GM23338 (cell line): ENCODE measurements around the gene RAD21L1. TPM values are rescaled to one million over a fixed set of nuclear protein-coding genes. Genes with fewer than 3 reads are reported as not detected.

Experiments
- ATAC-seq: fragments of 200-7000 bp; cut with Tn5 transposase; 3 replicates; pipeline ENCODE4 v1.9.1; 2020
- DNase-seq: peaks from one replicate; pipeline ENCODE4 v3.0.0-alpha.2; 2015; ENCODE audit warnings: low spot score
- H2AFZ ChIP-seq: fragments of 200-600 bp; sonication (generic); 2 replicates; pipeline ENCODE4 v1.8.0; 2016; ENCODE audit warnings: antibody characterized with exemption, mild to moderate bottlenecking, moderate library complexity
- H3F3A ChIP-seq: fragments of 200-600 bp; sonication (generic); replicated peaks from 2 replicates; pipeline ENCODE4 v1.8.0; 2017; ENCODE audit warnings: antibody characterized with exemption, mixed run types, low read depth
- H3K27ac ChIP-seq: fragments of 200-600 bp; sonication (generic); 2 replicates; pipeline ENCODE4 v1.6.1; 2016; ENCODE audit warnings: low read depth
- H3K27me3 ChIP-seq: fragments of 200-600 bp; sonication (generic); 2 replicates; pipeline ENCODE4 v1.8.0; 2016; ENCODE audit warnings: mild to moderate bottlenecking, mixed run types, moderate library complexity; ENCODE audit not compliant: insufficient read depth
- H3K36me3 ChIP-seq: fragments of 200-600 bp; sonication (generic); 2 replicates; pipeline ENCODE4 v1.8.0; 2016; ENCODE audit warnings: mild to moderate bottlenecking; ENCODE audit not compliant: insufficient read depth
- H3K4me1 ChIP-seq: fragments of 200-600 bp; sonication (generic); 2 replicates; pipeline ENCODE4 v1.8.0; 2016; ENCODE audit warnings: mild to moderate bottlenecking, moderate library complexity; ENCODE audit not compliant: insufficient read depth
- H3K4me2 ChIP-seq: fragments of 200-600 bp; sonication (generic); 2 replicates; pipeline ENCODE4 v1.7.1; 2017; ENCODE audit warnings: mixed run types
- H3K4me3 ChIP-seq: fragments of 200-600 bp; sonication (generic); 2 replicates; pipeline ENCODE4 v1.6.1; 2016; ENCODE audit warnings: mixed run types
- H3K79me2 ChIP-seq: fragments of 200-600 bp; sonication (generic); replicated peaks from 2 replicates; pipeline ENCODE4 v1.8.0; 2017; ENCODE audit warnings: mild to moderate bottlenecking; ENCODE audit not compliant: insufficient read depth
- H3K9me2 ChIP-seq: fragments of 200-600 bp; sonication (generic); 2 replicates; pipeline ENCODE4 v1.8.0; 2017; ENCODE audit not compliant: insufficient read depth
- H4K20me1 ChIP-seq: fragments of 200-600 bp; sonication (generic); replicated peaks from 2 replicates; pipeline ENCODE4 v1.8.0; 2017; ENCODE audit warnings: mild to moderate bottlenecking; ENCODE audit not compliant: insufficient read depth
- H3K27ac Mint-ChIP-seq: 2 replicates; pipeline ENCODE4 v1.8.0; 2020; ENCODE audit warnings: inconsistent platforms, mild to moderate bottlenecking, moderate library complexity, mixed read lengths
- H3K27me3 Mint-ChIP-seq: 3 replicates; pipeline ENCODE4 v1.8.0; 2022; ENCODE audit warnings: low read depth, mild to moderate bottlenecking, moderate library complexity, mixed read lengths, inconsistent platforms; ENCODE audit not compliant: insufficient read depth, poor library complexity
- H3K36me3 Mint-ChIP-seq: 3 replicates; pipeline ENCODE4 v1.8.0; 2021; ENCODE audit warnings: low read depth, mild to moderate bottlenecking, inconsistent platforms, moderate library complexity, mixed read lengths
- H3K4me1 Mint-ChIP-seq: 3 replicates; pipeline ENCODE4 v1.8.0; 2020; ENCODE audit warnings: mild to moderate bottlenecking, inconsistent platforms, mixed read lengths
- H3K4me3 Mint-ChIP-seq: 3 replicates; pipeline ENCODE4 v1.8.0; 2021; ENCODE audit warnings: moderate library complexity, mild to moderate bottlenecking, inconsistent platforms, mixed read lengths
- H3K9me3 Mint-ChIP-seq: 3 replicates; pipeline ENCODE4 v1.8.0; 2020; ENCODE audit warnings: moderate library complexity, mild to moderate bottlenecking, inconsistent platforms, mixed read lengths
- EZH2 ChIP-seq: fragments of 200-600 bp; sonication (generic); IDR thresholded peaks from one replicate; pipeline ENCODE4 v1.8.0; 2017; ENCODE audit warnings: antibody characterized with exemption, mild to moderate bottlenecking, low read depth; ENCODE audit not compliant: unreplicated experiment
- EZH2phosphoT487 ChIP-seq: fragments of 200-600 bp; sonication (generic); IDR thresholded peaks from one replicate; pipeline ENCODE4 v1.8.1; 2018; ENCODE audit warnings: antibody characterized with exemption; ENCODE audit not compliant: unreplicated experiment
- NANOG ChIP-seq: IDR thresholded peaks from 2 replicates; pipeline ENCODE4 v1.6.1; 2016; ENCODE audit warnings: antibody characterized with exemption, borderline replicate concordance
- REST ChIP-seq: IDR thresholded peaks from one replicate; pipeline ENCODE4 v1.6.1; 2018; ENCODE audit warnings: antibody characterized with exemption; ENCODE audit not compliant: unreplicated experiment
- polyA plus RNA-seq: library from polyadenylated mRNA; unstranded; fragments of >200 nt; fragmentation: Nextera tagmentation; extraction: Ambion mirVana; gene quantifications from 2 replicates; pipeline ENCODE4 v1.2.1, GENCODE V29; 2016
- total RNA-seq: library from RNA; depleted of rRNA; stranded (reverse); fragments of >200 nt; shearing (Covaris generic); gene quantifications from 2 replicates; pipeline ENCODE4 v1.2.3, GENCODE V29; 2014
- TF ChIP-seq, protein P1 (sequence below): fragments of 250-450 bp; sonication (Bioruptor Pico); IDR thresholded peaks from 2 replicates; pipeline ENCODE4 v1.5.0; 2020; ENCODE audit warnings: mild to moderate bottlenecking, moderate library complexity

Gene RAD21L1
- total and polyA plus RNA-seq, 2 experiments from 2014 or later = 0.10 to 0.95 TPM

DNA sequence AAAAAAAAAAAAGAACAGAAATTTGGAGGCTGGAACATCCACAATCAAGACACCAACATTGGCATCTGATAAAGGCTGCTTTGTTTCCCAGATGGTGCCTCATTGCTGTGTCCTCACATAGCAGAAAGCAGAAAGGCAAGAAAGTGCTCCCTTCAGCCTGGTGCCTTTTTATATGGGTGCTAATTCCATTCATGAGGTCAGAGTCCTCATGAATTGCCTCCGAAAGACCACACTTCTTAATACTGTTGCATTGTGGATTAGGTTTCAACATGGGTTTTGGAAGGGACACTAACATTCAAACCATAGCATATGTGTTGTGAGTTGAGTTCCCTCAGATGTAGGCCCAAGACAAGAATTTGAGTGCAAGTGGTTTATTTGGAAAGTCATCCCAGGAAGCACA is 30.6 kb upstream of the RAD21L1 start:
- Mint-ChIP-seq H3K4me1 (no peaks in the 10 kb centered on the region), H3K27me3 (no peaks in the 10 kb centered on the region), H3K9me3 (no peaks in the 10 kb centered on the region), H3K36me3 (no peaks in the 10 kb centered on the region), H3K4me3 (no peak overlapping the region), H3K27ac (no peak overlapping the region)
- Histone ChIP-seq H3F3A (no peaks in the 10 kb centered on the region), H3K27ac (no peak overlapping the region), H2AFZ (no peak overlapping the region), H3K36me3 (no peaks in the 10 kb centered on the region), H3K4me2 (no peak overlapping the region), H3K4me1 (no peaks in the 10 kb centered on the region), H3K27me3 (no peaks in the 10 kb centered on the region), H3K79me2 (no peaks in the 10 kb centered on the region), H3K4me3 (no peak overlapping the region), H3K9me2 (no peaks in the 10 kb centered on the region), H4K20me1 (no peaks in the 10 kb centered on the region)
- TF ChIP-seq, protein P1, sequence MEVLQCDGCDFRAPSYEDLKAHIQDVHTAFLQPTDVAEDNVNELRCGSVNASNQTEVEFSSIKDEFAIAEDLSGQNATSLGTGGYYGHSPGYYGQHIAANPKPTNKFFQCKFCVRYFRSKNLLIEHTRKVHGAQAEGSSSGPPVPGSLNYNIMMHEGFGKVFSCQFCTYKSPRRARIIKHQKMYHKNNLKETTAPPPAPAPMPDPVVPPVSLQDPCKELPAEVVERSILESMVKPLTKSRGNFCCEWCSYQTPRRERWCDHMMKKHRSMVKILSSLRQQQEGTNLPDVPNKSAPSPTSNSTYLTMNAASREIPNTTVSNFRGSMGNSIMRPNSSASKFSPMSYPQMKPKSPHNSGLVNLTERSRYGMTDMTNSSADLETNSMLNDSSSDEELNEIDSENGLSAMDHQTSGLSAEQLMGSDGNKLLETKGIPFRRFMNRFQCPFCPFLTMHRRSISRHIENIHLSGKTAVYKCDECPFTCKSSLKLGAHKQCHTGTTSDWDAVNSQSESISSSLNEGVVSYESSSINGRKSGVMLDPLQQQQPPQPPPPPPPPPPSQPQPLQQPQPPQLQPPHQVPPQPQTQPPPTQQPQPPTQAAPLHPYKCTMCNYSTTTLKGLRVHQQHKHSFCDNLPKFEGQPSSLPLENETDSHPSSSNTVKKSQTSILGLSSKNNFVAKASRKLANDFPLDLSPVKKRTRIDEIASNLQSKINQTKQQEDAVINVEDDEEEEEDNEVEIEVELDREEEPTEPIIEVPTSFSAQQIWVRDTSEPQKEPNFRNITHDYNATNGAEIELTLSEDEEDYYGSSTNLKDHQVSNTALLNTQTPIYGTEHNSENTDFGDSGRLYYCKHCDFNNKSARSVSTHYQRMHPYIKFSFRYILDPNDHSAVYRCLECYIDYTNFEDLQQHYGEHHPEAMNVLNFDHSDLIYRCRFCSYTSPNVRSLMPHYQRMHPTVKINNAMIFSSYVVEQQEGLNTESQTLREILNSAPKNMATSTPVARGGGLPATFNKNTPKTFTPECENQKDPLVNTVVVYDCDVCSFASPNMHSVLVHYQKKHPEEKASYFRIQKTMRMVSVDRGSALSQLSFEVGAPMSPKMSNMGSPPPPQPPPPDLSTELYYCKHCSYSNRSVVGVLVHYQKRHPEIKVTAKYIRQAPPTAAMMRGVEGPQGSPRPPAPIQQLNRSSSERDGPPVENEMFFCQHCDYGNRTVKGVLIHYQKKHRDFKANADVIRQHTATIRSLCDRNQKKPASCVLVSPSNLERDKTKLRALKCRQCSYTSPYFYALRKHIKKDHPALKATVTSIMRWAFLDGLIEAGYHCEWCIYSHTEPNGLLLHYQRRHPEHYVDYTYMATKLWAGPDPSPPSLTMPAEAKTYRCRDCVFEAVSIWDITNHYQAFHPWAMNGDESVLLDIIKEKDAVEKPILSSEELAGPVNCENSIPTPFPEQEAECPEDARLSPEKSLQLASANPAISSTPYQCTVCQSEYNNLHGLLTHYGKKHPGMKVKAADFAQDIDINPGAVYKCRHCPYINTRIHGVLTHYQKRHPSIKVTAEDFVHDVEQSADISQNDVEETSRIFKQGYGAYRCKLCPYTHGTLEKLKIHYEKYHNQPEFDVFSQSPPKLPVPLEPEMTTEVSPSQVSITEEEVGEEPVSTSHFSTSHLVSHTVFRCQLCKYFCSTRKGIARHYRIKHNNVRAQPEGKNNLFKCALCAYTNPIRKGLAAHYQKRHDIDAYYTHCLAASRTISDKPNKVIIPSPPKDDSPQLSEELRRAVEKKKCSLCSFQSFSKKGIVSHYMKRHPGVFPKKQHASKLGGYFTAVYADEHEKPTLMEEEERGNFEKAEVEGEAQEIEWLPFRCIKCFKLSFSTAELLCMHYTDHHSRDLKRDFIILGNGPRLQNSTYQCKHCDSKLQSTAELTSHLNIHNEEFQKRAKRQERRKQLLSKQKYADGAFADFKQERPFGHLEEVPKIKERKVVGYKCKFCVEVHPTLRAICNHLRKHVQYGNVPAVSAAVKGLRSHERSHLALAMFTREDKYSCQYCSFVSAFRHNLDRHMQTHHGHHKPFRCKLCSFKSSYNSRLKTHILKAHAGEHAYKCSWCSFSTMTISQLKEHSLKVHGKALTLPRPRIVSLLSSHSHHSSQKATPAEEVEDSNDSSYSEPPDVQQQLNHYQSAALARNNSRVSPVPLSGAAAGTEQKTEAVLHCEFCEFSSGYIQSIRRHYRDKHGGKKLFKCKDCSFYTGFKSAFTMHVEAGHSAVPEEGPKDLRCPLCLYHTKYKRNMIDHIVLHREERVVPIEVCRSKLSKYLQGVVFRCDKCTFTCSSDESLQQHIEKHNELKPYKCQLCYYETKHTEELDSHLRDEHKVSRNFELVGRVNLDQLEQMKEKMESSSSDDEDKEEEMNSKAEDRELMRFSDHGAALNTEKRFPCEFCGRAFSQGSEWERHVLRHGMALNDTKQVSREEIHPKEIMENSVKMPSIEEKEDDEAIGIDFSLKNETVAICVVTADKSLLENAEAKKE (CRISPR knock-in tag) = no peak
- TF ChIP-seq EZH2 (no peak), NANOG (no peak), EZH2phosphoT487 (no peak), REST (no peak)
- no peak for DNase-seq
- ATAC-seq = no peak
